ENCODE measurements around the gene CCDC116.
"Not testable (repeated sequence)": the region's sequence is repeated elsewhere in the genome, so short reads cannot be mapped to it uniquely, and the experiment has no call there.

CCDC116 gene

DNA sequence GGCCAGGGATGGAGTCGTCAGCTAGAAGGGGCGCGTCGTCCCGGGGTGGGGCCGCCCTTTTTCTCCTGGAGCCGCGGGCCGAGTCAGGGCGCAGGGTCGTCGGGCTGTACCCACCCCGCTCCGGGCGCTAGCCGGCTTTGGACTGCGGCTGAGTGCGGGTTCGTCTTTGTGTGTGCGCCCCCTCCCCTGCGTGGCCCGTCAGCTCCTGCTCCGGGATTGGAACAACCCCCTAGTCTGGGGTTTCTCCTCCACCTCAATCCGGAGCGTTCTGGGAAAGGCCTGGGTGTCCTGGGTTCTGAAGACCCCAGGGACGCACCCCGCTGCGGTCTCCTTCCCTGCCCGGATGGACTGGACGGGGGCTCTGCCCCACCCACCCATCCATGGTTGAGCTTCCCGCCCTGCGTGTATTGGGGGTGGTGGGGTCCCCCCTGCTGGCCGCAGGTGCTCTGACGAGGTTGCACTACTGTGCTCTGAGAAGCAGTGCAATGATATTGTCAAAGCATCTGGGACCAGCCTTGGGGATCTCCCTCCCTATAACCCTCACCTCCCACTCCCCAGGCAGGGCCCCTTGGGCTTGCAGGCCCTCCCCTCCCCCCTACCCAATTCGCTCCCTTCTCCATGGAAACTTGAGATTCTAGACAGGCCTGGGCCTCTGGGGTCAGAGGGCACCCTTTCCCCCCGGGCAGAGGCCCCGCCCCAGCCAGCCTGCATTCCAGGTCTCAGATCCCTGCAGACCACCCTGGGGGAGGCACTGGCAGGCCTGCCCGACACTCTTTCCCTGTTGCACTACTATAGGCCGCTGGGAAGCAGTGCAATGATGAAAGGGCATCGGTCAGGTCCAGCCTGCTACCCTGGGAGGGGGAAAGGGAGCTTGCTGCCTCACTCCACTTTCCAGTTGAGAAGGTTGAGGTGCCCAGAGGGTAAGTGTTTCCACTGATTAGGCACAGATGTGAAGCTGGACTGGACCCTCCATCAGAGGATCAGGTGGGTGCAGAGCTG is 20.3 kb downstream of the CCDC116 start:
- no peak for DNase-seq

DNA sequence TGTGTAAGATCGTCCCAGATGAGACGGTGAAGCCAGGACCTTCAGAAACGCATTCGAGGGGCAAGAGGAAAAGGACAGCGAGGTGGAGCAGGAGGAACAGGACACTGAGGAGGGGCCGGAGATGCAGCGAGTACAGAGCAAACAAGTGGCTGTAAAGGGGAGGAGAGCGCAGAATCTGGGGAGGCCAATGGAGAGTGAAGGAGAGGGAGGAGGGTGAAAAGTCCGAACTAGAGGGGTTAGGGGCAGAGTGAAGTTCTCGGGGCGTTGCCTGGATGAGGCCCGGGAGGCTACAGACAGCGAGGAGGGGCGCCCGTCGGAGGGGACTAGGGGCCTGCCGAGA is 24.4 kb downstream of the CCDC116 start:
- no peak for DNase-seq

DNA sequence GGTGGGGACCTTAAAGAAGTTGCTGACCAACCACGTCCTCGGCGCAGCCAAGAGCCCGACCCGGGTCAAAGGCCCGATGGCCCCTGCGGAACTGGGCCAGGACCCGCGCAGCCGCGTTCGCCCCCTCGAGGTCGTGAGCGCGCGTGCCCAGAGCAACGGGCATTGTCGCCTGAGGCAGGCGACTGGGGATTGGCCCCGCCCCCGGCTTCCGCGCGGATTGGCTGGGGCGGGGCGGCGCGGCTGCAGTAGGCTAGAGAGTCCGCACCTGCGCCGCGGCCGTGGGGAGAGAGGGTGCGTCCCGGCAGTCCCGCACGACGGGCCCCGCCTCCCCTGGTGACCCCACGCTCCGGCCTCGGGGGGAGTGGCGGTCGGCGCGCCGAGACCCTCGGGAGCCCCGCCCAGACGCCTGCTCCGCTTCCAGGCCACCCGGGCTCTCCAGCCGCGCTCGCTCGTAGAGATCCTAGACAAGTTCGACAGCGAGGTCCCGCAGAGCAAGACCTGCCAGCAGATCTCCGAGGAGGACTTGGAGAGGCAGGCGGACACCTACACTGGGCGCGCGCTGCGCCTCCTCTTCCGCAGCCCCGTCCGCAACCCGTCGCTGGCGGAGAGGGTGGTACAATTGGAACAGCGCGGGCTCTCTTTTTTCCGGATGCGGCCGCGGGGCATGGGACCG is 24.9 kb downstream of the CCDC116 start:
- peak; percentile 31 to 63 (median 42) for DNase-seq

DNA sequence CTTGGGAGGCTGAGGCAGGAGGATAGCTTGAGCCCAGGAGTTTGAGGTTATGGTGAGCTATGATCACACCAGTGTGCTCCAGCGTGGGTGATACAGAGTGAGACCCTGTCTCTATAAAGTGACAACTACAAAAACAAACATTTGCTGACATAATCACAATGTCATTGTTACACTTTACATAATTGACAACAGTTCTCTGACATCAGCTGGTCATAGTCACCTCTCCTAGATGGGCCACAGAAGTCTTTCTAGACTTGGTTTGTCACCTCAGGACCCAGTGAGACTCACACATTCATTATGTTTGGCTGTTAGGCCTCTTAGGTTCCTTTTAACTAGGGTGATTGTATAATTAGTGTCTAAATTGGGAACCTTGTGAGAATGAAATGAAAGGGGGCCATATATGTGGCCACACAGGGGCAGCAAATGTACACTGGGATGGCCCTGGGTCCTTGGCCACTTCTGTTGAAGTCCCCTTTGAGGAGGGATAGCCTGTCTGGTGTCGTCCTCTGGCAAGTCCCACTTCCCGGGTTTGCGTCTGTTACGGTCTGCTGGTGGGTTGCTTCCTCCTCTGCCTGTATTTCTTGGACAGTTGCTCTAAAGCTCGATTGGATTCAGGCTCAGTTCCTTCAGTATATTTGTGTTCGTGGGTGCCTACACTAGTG is 27.4 kb downstream of the CCDC116 start:
- no peak for DNase-seq

DNA sequence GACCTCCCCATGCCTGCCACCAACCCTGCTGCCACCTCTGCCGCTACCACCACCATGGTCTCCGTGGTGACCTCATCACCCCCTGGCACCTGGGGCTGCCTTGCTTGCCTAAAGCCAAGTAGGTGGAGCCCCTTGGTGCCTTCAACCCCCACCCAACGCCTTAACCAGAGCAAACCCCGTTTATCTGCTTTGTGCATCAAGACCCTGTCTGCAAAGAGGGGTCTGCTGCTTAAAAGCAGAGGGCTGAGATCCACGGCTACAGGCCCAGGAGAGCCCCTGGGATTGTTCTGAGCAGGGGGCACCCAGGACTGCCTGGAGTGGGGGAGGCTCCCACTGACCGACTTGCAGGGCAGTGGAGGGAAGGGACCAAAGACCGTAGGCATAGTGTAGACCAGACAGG is 28.3 kb downstream of the CCDC116 start:
- no peak for DNase-seq

DNA sequence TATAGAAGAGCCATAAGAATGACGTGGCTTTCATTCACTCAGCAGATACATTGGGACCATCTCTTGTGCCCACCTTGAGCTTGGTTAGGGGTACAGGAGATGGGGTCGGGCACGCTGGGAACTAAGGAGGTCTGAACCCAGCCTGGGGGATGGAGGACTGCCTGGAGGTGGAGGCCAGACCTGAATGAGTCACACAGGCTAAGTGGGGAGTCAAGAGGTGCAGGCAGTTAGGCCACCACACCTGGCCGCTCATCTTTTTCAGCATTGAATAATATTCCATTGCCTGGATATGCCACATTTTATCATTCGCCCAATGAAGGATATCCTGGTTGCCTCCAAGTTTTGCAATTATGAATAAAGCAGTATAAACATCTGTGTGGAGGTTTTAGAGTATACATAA is 29.4 kb downstream of the CCDC116 start:
- no peak for DNase-seq

DNA sequence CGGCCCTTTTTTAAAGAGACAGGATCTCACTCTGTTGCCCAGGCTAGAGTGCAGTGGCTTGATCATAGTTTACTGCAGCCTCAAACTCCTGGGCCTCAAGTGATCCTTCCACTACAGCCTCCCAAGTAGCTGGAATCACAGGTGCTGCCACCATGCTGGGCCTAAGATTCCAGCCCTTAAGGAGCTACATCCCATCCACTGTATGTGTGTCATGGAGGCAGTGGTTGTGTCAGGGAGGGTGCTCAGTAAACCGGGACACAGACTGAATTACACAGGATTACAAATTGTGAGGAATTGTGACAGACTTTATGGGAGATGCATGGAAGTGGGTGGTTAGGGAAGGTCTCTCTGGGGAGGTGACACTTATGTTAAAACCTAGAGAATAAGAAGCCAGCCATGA is 31.2 kb downstream of the CCDC116 start:
- no peak for DNase-seq

DNA sequence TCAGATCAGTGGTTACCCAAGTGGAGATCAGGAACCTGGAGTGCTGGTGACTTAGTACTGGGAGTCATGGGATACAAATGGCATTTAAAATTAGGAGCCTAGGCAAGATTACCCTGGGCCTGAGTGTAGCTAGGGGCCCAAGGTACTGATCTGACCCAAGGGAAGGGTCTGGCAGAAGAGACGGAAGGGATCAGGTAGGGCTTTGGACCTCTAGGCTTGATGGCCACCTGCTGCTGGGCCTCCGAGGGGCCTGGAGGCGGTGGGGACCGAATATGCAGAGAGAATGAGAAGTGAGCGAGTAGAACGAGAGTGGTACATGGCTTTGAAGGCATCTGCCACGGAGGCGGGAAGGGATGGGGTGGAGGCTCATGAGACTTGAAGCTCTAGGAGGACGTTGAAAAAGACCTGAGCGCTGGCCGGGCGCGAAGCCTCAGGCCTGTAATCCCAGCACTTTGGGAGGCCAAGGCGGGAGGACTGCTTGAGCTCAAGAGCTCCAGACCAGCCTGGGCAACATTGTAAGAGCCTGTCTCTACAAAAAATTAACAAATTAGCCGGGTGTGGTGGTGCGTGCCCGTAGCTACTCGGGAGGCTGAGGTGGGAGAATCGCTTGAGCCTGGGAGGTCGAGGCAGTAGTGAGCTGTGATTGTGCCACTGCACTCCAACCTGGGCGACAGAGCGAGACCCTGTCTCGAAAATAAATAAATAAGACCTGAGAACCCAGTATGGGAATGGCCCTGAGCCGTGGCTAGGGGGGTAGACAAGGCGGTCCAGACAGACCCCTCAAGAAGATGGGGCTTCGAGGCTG is 32.7 kb downstream of the CCDC116 start:
- no peak for DNase-seq

DNA sequence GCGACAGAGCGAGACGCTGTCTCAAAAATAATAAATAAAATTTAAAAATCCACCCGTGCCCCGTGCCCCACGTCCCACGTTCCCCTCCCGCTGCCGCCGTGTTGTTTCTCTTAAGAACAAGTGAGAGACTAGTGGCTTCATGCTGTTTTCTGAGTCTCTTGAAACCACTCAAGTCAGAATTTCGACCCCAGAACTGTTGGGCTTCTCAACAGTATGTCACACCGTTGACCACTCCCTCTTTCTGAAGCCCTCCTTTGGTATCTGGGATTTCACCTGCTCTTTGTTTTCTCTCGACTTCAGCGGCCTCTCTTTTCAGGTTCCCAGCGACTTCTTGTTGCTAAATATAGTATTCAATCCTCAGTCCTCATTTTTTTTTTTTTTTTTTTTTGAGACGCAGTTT is 34.2 kb downstream of the CCDC116 start:
- no peak for DNase-seq

DNA sequence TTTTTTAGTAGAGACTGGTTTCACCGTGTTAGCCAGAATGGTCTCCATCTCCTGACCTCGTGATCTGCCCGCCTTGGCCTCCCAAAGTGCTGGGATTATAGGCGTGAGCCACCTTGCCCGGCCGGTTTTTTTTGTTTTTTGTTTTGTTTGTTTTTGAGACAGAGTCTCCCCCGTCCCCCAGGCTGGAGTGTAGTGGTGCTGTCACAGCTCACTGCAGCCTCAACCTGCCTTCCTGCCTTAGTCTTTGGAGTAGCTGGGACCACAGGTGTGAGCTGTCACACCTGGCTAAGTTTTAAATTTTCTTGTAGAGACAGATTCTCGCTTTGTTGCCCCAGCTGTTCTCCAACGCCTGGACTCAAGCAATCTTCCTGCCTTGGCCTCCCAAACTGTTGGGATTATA is 36.5 kb downstream of the CCDC116 start:
- no peak for DNase-seq

DNA sequence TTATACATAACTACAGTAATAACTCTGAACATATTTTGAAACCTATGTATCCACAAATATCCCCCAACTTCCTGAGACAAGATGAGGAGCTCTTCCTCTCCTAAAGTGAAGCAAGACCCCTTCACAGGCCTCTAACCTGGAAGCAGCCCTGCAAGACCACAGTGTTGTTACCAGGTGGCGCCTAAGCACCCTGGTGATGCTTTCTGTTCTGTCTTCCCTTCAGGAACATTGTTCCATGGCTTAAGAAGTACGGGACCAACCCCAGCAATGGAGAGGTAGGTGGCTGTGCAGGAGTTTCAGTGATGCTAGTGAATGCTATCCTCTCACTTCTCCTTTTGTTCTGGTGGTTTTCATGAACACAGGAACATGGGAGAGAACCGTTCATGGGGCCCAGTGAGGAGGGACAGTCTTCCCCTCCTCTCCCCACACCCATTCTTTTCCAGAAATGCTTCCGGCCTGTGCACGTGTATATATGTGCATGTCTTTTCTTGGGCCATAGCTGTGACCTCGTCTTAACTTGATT is 39.6 kb downstream of the CCDC116 start:
- DNase-seq = no peak

DNA sequence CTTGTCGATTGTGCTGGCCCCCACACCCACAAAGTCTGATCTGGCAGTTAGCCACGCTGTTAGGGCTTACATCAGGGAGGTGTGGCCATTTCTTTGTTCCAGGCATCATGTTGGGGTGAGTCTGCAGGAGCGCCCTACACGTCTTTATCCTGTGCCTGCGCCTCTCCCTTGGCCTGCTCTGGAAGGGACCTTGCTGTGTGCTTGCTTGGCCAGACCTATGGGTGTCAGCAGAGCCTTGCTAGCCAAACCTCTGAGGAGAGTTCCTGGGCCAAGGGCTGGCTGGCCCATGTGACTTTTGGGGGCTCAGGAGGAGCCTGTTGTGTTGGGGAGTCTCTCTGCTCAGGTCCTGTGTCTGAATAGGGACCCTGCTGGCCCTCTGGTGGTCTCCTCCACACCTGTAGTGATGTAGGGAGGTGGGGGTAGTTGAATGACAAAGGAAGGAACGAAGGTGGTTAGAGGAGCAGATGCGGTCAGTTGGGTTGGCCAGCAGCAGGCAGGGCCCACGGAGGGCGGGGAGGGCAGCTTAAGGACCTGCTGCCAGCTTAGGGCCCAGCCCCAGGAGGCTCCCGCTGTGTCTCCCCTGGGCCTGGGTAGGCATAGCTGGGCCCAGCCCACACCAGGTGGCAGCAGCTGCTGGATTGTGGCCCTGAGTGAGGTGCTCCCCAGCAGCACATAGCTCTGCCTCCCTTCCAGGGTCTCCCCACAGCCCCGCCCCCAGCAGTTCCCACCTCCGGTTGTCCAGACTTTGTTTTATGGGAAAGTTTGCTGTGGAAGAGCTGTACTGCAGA is 41.2 kb downstream of the CCDC116 start:
- DNase-seq = no peak

DNA sequence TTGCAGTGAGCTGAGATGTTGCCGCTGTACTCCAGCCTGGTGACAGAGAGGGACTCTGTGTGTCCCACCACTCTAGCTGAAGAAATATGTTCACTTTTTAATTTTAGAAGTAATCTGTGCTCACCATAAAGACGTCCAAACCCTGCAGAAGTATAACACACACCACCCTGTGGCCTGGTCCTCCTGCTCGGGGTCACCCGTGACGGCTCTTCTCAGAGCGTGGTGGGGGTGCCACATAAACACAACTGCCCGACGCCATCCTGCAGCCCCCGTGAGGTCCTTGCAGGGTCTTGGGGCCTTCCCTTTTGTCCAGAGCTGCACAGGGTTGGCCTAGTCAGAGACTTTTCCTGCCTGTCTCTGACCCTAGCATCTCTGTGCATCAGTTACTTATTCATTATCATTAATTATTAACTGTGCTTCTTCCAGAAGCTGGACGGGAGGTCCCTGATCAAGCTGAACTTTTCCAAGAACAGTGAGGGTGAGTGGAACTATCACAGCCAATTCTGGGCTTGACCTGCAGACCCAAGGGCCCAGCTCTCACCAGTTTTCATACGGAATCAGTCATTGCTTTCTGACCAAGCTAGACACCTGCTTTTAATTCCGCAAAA is 42.2 kb downstream of the CCDC116 start:
- DNase-seq = no peak

DNA sequence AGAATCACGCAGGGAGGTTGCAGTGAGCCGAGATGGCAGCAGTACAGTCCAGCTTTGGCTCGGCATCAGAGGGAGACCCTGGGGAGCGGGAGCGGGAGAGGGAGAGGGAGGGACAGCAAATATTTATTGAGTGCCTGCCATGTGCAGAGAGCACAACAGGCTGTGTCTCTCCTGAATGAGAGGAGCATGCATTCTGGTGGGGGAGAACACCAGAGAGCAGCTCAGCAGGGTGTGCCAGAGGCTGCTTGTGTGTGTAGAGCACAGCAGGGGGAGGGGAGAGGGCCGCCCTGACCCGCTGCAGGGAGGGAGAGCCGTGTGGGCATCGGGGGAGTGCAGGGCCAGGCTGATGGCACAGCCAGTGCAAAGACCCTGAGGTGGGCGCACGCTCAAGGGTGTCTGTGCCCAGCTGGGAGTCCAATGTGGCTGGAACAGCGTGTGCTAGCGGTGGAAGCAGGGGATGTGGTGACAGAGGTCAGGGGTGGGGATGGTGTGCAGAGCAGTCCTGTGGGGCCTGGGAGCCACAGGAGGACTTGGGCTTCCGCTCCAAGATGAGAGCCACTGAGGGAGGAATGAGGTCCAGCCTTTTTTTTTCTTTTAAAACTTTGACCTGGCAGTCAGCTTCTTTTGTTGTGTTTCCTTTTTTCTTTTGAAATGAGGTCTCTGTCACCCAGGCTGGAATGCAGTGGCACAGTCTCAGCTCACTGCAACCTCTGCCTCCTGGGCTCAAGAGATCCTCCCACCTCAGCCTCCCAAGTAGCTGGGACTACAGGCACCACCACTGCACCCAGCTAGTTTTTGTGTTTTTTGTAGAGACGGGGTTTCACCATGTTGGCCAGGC is 45.3 kb downstream of the CCDC116 start:
- no peak for DNase-seq

DNA sequence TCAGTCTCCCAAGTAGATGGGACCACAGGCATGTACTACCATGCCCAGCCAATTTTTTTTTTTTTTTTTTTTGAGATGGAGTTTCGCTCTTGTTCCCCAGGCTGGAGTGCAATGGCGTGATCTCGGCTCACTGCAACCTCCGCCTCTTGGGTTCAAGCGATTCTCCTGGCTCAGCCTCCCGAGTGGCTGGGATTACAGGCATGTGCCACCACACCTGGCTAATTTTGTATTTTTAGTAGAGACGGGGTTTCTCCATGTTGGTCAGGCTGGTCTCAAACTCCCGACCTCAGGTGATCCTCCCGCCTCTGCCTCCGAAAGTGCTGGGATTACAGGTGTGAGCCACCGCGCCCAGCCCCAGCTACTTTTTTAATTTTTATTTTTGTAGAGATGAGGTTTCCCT is 46.3 kb downstream of the CCDC116 start:
- not testable (repeated sequence) for DNase-seq

DNA sequence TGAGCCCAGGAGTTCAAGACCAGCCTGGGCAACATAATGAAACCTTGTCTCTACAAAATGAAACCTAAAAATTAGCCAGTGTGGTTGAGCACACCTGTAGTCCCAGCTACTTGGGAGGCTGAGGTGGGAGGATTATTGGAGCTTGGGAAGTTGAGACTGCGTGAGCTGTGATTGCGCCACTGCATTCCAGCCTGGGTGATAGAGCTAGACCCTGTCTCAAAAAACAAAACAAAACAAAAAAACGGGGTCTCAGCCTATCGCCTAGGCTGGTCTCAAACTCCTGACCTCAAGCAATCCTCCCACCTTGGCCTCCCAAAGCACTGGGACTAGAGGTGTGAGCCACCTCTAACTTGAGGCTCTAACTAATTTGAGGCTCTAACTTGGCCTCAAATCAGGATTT is 46.8 kb downstream of the CCDC116 start:
- DNase-seq = no peak

DNA sequence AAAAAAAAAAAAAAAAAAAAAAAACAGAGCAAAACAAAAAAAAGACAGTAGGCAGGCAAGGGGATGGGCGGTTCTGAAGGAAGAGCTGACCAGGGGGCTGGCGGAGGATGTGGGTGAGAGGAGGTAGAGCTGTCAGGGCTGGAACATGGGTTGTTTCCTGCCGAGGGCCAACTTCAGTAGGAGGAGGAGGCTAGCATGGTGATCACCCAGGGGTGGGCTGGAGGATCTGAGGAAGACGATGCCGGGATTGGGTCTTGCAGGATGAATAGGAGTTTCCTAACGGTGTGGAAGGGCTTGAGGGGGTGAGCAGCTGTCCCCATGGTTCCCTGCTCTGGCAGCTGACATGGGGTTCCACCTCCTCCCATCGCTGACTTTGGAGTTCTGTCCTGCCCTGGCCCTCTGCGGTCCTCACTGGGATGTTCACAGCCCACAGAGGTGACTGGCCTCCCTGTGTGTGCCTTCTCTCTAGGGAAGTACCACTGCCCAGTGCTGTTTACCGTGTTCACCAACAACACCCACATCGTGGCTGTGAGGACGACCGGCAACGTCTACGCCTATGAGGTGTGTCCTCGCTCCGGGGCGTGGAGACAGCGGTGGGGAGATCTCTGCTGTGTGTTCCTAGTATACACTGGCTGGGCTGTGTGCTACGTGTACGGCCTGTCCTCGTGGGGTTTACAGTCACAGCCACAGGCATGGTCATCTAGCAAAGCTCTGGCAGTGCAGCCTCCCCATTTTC is 48.4 kb downstream of the CCDC116 start:
- DNase-seq = no peak

DNA sequence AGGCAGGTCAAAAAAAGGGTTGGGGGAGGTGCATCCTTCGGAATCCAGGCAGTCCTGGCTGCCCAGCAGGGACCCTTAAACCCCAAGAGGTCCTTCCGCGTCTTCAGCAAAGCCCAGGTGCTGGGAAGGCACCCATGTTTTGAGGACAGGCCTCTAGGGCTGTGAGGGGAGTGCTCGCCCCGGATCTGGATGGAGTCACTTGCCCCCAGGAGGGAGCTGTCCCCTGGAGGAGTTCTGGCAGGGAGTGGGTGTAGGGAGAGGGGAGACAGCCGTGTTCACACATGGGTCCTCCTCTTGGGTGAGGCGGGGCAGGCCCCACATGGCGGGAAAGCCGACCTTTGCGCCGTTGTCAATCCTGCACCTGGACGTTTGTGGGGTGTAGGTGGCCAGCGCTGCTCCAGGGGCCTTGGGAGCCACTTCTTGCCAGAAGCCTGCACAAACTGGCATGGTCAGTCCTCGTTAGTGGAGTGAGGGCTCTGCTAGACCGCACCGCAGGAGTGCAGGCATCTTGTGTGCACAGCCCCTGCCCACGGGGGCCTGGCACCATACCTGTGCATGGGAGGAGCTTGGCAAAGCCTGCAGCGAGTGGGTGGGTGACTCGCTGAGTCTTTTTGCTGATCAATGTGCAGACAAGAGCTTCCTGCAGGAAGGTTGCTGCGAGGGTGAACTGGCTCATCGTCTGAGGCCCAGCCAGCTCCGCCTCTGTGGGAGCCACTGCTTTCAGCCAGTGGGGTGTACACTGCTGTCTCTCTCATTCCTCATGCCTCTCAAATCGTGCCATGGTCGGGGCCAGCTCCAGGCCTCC is 49.2 kb downstream of the CCDC116 start:
- no peak for DNase-seq

Data from activated naive CD4-positive, alpha-beta T cell (primary cell).